Neural progenitor cell (in vitro differentiated cells): ENCODE data around the gene IFNA10. TPM values are rescaled to one million over a fixed set of nuclear protein-coding genes. Genes with fewer than 3 reads are reported as not detected.
"Not testable (repeated sequence)": the region's sequence is repeated elsewhere in the genome, so short reads cannot be mapped to it uniquely, and the experiment has no call there.

Experiments
- DNase-seq: peaks from one replicate; pipeline ENCODE4 v3.0.0-alpha.2; 2016; ENCODE audit warnings: low spot score
- H2AFZ ChIP-seq: fragments of 200-600 bp; sonication (generic); replicated peaks from 2 replicates; pipeline ENCODE4 v1.6.1; 2016; ENCODE audit warnings: antibody characterized with exemption
- H3F3A ChIP-seq: fragments of 200-600 bp; sonication (generic); 2 replicates; pipeline ENCODE4 v1.6.1; 2016; ENCODE audit warnings: antibody characterized with exemption, low read depth
- H3K27ac ChIP-seq: fragments of 200-600 bp; sonication (generic); 2 replicates; pipeline ENCODE4 v1.5.1; 2016; ENCODE audit warnings: mild to moderate bottlenecking
- H3K27me3 ChIP-seq: fragments of 200-600 bp; sonication (generic); 2 replicates; pipeline ENCODE4 v1.6.1; 2016; ENCODE audit warnings: mild to moderate bottlenecking, moderate library complexity
- H3K36me3 ChIP-seq: fragments of 200-600 bp; sonication (generic); 2 replicates; pipeline ENCODE4 v1.5.1; 2016
- H3K4me1 ChIP-seq: fragments of 200-600 bp; sonication (generic); 2 replicates; pipeline ENCODE4 v1.6.1; 2016; ENCODE audit warnings: mixed run types
- H3K4me2 ChIP-seq: fragments of 200-600 bp; sonication (generic); 2 replicates; pipeline ENCODE4 v1.6.1; 2016
- H3K4me3 ChIP-seq: fragments of 200-600 bp; sonication (generic); 2 replicates; pipeline ENCODE4 v1.5.1; 2016
- H3K79me2 ChIP-seq: fragments of 200-600 bp; sonication (generic); 2 replicates; pipeline ENCODE4 v1.6.1; 2016; ENCODE audit warnings: low read depth
- H3K9ac ChIP-seq: fragments of 200-600 bp; sonication (generic); 2 replicates; pipeline ENCODE4 v1.6.1; 2016
- H3K9me3 ChIP-seq: fragments of 200-600 bp; sonication (generic); 2 replicates; pipeline ENCODE4 v1.5.1; 2016; ENCODE audit warnings: low read depth
- H4K20me1 ChIP-seq: fragments of 200-600 bp; sonication (generic); 2 replicates; pipeline ENCODE4 v1.6.1; 2016; ENCODE audit warnings: low read depth
- H3K27ac Mint-ChIP-seq: 3 replicates; pipeline ENCODE4 v1.8.0; 2021; ENCODE audit warnings: mixed read lengths
- H3K27me3 Mint-ChIP-seq: 2 replicates; pipeline ENCODE4 v1.8.0; 2022; ENCODE audit warnings: low read depth, mild to moderate bottlenecking, inconsistent platforms, moderate library complexity, mixed read lengths; ENCODE audit not compliant: insufficient read depth
- H3K36me3 Mint-ChIP-seq: 3 replicates; pipeline ENCODE4 v1.8.0; 2021; ENCODE audit warnings: mixed read lengths
- H3K4me1 Mint-ChIP-seq: 3 replicates; pipeline ENCODE4 v1.8.0; 2021; ENCODE audit warnings: mixed read lengths
- H3K4me3 Mint-ChIP-seq: 3 replicates; pipeline ENCODE4 v1.8.0; 2021; ENCODE audit warnings: mild to moderate bottlenecking, moderate library complexity, mixed read lengths
- H3K9me3 Mint-ChIP-seq: 3 replicates; pipeline ENCODE4 v1.8.0; 2020; ENCODE audit warnings: mixed read lengths
- CTCF ChIP-seq: fragments of 200-600 bp; sonication (generic); IDR thresholded peaks from 2 replicates; pipeline ENCODE4 v1.5.1; 2017; ENCODE audit warnings: antibody characterized with exemption, mild to moderate bottlenecking
- EZH2 ChIP-seq: fragments of 200-600 bp; sonication (generic); IDR thresholded peaks from 2 replicates; pipeline ENCODE4 v1.6.1; 2017; ENCODE audit warnings: antibody characterized with exemption, mild to moderate bottlenecking, moderate library complexity
- EZH2phosphoT487 ChIP-seq: fragments of 200-600 bp; sonication (generic); IDR thresholded peaks from 2 replicates; pipeline ENCODE4 v1.6.1; 2017; ENCODE audit warnings: antibody characterized with exemption
- total RNA-seq: library from RNA; depleted of rRNA; stranded (reverse); fragments of >200 nt; gene quantifications from 2 replicates; pipeline ENCODE4 v1.2.3, GENCODE V29; 2015; ENCODE audit warnings: low replicate concordance

IFNA10 gene
- total RNA-seq, 1 donor from 2014 or later, result not detected

DNA sequence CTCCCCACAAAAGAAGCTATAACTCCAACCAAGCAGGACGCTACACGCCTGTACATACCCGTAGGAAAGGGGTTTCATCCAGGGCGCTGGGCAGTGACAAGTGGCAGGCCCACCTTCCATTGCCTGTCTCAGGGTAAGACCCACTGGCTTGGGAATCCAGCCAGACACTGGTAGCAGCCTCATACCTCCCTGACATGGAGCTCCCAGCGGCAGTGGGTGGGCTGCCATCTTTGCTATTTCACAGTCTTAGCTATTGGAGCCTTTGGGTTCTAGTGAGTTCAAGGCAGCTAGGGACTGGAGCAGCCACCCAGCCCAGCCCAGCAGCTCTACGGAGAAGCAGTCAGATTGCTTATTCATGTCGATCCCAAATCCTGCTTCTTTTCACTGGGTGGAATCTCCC is 3.4 kb upstream of the IFNA10 start:
- Histone ChIP-seq H3K4me2 (no peak overlapping the region), H3K4me1 (no peaks in the 10 kb centered on the region), H4K20me1 (no peaks in the 10 kb centered on the region), H3K79me2 (no peaks in the 10 kb centered on the region), H3K27ac (no peak overlapping the region), H3K27me3 (no peaks in the 10 kb centered on the region), H3F3A (no peaks in the 10 kb centered on the region), H3K9ac (no peak overlapping the region), H3K36me3 (no peaks in the 10 kb centered on the region), H3K9me3 (no peaks in the 10 kb centered on the region), H3K4me3 (no peak overlapping the region), H2AFZ (no peak overlapping the region)
- Mint-ChIP-seq H3K9me3 (no peaks in the 10 kb centered on the region), H3K27me3 (no peaks in the 10 kb centered on the region), H3K36me3 (no peaks in the 10 kb centered on the region), H3K27ac (no peak overlapping the region), H3K4me3 (no peak overlapping the region), H3K4me1 (peaks cover 4% of the 10 kb centered on the region)
- TF ChIP-seq EZH2phosphoT487, result no peak
- no peak for TF ChIP-seq CTCF
- TF ChIP-seq EZH2, result no peak
- no peak for DNase-seq

DNA sequence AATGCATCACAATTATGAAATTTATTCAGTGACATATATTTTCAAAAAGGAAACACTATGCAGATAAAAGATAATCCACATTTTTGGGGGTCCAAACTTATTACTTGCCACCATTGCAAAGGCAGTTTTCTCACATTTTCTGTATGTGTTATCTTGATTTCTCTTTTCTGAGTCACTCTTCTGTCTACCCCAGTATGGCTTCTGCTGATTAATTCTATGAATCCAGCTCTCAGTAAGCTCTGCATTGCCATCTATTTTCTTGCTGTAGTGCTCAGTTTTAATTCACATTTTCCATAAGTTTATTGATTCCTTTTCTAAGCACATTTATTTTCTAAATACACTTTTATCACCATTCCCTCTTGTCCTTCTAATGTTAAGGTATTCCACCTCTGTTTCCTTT is 1.7 kb downstream of the IFNA10 start:
- H3K36me3 Mint-ChIP-seq, result no peaks in the 10 kb centered on the region
- Histone ChIP-seq H3K4me3 (no peak overlapping the region), H3K9me3 (no peaks in the 10 kb centered on the region), H4K20me1 (no peaks in the 10 kb centered on the region), H2AFZ (no peak overlapping the region), H3K27me3 (no peaks in the 10 kb centered on the region), H3K9ac (no peak overlapping the region), H3K36me3 (no peaks in the 10 kb centered on the region), H3K79me2 (no peaks in the 10 kb centered on the region), H3K4me2 (no peak overlapping the region), H3K4me1 (no peaks in the 10 kb centered on the region), H3F3A (no peaks in the 10 kb centered on the region), H3K27ac (no peak overlapping the region)
- H3K27me3 Mint-ChIP-seq, result no peaks in the 10 kb centered on the region
- no peaks in the 10 kb centered on the region for H3K9me3 Mint-ChIP-seq
- no peak overlapping the region for H3K27ac Mint-ChIP-seq
- no peak for DNase-seq
- no peaks in the 10 kb centered on the region for H3K4me1 Mint-ChIP-seq
- H3K4me3 Mint-ChIP-seq, result no peak overlapping the region
- TF ChIP-seq EZH2, result no peak
- TF ChIP-seq CTCF, result no peak
- TF ChIP-seq EZH2phosphoT487, result no peak

DNA sequence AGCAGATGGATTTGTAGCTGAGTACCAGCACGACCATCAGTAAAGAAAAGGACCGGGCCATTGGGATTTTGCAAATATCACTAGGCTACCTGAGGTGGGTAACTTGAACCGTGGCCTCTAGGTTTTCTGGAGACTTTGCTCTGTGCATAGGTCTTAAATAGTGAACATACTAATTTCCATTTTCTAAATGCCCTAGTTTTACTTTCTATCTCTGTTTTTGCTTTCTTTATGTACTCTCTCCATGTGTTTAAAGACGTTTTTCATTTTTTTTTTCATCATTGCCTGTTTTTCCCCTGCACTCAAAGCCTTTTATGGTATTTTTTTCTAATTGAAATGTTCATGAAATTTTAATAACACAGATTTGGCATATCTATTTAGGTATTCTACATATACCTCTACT is 4.8 kb downstream of the IFNA10 start, which contains the start of gene IFNA7:
IFNA7 (minus strand) TSS at position 101 of the 400 bp plus-strand sequence; CDS start at position 61, 40 bp downstream.
- not testable (repeated sequence) for H3K27me3 ChIP-seq, H3K9me3 Mint-ChIP-seq, H3K36me3 Mint-ChIP-seq

DNA sequence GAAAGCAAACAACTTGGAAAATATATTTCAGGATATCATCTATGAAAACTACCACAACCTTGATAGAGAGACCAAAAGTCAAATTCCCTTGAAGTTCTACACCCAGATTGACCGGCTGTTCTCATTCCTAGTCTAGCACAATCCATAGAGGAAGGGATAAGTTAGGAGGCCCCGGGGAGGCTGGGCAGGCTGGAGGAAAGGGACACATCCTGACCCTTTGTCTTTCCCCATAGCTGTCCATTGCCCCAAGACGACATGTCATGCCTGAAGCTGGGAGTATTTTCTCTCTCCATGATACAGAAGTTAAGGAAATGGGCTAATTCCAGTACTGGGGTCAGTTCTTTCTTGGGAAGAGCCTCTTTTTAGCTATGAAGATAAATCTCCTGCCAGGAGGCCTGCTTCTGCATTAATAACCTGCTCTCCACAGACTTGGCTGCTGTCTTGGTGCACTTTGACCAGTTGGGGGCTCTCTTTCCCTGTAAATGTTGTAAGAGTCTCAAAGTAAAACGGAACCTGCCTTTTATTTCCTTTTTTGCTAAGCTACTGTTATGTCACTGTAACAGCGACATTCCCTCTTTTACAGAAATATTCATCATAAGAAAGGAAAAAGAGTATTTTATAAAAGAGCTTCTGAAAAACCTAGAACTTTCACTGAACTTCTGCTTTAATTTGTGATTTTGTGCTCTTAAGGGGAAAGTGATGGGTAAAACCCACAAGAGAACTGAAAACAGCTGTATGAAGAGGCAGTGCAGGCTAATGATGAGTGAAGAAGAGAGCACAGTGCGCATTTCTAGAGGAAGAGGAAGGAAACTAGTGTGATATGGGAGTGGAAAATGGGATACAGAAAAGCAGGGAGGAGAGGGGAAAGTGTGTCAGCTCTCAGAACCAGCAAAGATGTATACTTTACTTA is 11.8 kb downstream of the IFNA10 start:
- H3K27me3 Mint-ChIP-seq, H3K9me3 Mint-ChIP-seq, H3K27me3 ChIP-seq, H3K4me3 Mint-ChIP-seq, H3K9me3 ChIP-seq, H3K79me2 ChIP-seq, H3K36me3 Mint-ChIP-seq, H3F3A ChIP-seq, H4K20me1 ChIP-seq, H3K27ac ChIP-seq, H3K27ac Mint-ChIP-seq, H3K4me3 ChIP-seq, H3K36me3 ChIP-seq, H3K4me1 ChIP-seq, H3K4me1 Mint-ChIP-seq, H3K9ac ChIP-seq, H3K4me2 ChIP-seq: not testable (repeated sequence)
- TF ChIP-seq CTCF, result peak; percentile 75
- peak; percentile 28 for DNase-seq
- peak overlapping the region; percentile 86 for H2AFZ ChIP-seq

More for the DNA sequence above, 4.8 kb downstream of the IFNA10 start, which contains the start of gene IFNA7:
- not testable (repeated sequence) for H4K20me1 ChIP-seq, H3K27ac ChIP-seq, H3K27ac Mint-ChIP-seq, DNase-seq, H3K4me3 ChIP-seq, H3K36me3 ChIP-seq, H3K4me1 Mint-ChIP-seq, H3K4me2 ChIP-seq, H3F3A ChIP-seq, H3K27me3 Mint-ChIP-seq, H3K4me3 Mint-ChIP-seq, H3K4me1 ChIP-seq, H3K9me3 ChIP-seq, H3K79me2 ChIP-seq, H3K9ac ChIP-seq, H2AFZ ChIP-seq

DNA sequence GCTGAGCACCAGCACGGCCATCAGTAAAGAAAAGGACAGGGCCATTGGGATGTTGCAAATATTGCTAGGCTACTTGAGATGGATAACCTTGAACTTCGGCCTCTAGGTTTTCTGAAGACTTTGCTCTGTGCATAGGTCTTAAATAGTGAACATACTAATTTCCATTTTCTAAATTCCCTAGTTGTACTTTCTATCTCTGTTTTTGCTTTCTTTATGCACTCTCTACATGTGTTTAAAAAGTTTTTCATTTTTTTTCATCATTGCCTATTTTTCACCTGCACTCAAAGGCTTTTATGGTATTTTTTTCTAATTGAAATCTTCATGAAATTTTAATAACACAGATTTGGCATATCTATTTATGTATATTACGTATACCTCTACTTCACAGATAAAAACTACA is 19.5 kb downstream of the IFNA10 start, which contains the start of gene IFNA4:
IFNA4 (minus strand) TSS at position 101 of the 400 bp plus-strand sequence; CDS start at position 45, 56 bp downstream.
- not testable (repeated sequence) for H3K4me3 Mint-ChIP-seq, H3F3A ChIP-seq, H3K9me3 Mint-ChIP-seq, H3K27me3 ChIP-seq, H3K9ac ChIP-seq, H3K4me1 Mint-ChIP-seq, H3K36me3 Mint-ChIP-seq, H2AFZ ChIP-seq, H3K9me3 ChIP-seq, H3K27ac Mint-ChIP-seq, H3K27me3 Mint-ChIP-seq, H4K20me1 ChIP-seq, H3K27ac ChIP-seq, H3K79me2 ChIP-seq, H3K4me2 ChIP-seq, H3K36me3 ChIP-seq, DNase-seq, H3K4me1 ChIP-seq, H3K4me3 ChIP-seq
